Measurements from ENCODE around the gene ADAMTS15. TPM values are rescaled to one million over a fixed set of nuclear protein-coding genes. Genes with fewer than 3 reads are reported as not detected.

ADAMTS15 gene
- total RNA-seq, 1 experiment from 2014 or later = 0.83 TPM

GRCh38 chr11:130418756-130419155 lies 29.7 kb upstream of the ADAMTS15 start:
- BruUV-seq (replicated peaks) = no TSS peak
- DNase-seq = no peak
- intact Hi-C loops (cut with micrococcal nuclease; ENCODE audit: unreplicated experiment) = loop anchor here (5.0 kb wide), 1 partner anchor 206 kb away; no protein-coding TSS in a partner anchor
- TF ChIP-seq CTCF (IDR thresholded peaks at IDR 0.05; ENCODE audit: unreplicated experiment) = no peak
- H3K36me3 Mint-ChIP-seq (ENCODE audit: insufficient read depth, unreplicated experiment) = no peaks in the 10 kb centered on the region
- no peak overlapping the region for H3K27ac Mint-ChIP-seq (ENCODE audit: unreplicated experiment)
- H3K9me3 Mint-ChIP-seq (ENCODE audit: low read depth, unreplicated experiment) = no peaks in the 10 kb centered on the region
- CTCF ChIA-PET = no interaction called here
- H3K27me3 Mint-ChIP-seq (ENCODE audit: unreplicated experiment) = peaks cover 53% of the 10 kb centered on the region
- H3K4me3 Mint-ChIP-seq (ENCODE audit: low read depth, unreplicated experiment) = no peak overlapping the region
- H3K4me1 Mint-ChIP-seq (ENCODE audit: low read depth, unreplicated experiment) = no peaks in the 10 kb centered on the region

GRCh38 chr11:130420478-130421198 lies 27.8 kb upstream of the ADAMTS15 start:
- Mint-ChIP-seq H3K27ac (ENCODE audit: unreplicated experiment) (no peak overlapping the region), H3K4me1 (ENCODE audit: low read depth, unreplicated experiment) (no peaks in the 10 kb centered on the region), H3K36me3 (ENCODE audit: insufficient read depth, unreplicated experiment) (no peaks in the 10 kb centered on the region), H3K4me3 (ENCODE audit: low read depth, unreplicated experiment) (no peak overlapping the region), H3K9me3 (ENCODE audit: low read depth, unreplicated experiment) (no peaks in the 10 kb centered on the region), H3K27me3 (ENCODE audit: unreplicated experiment) (peaks cover 54% of the 10 kb centered on the region)
- intact Hi-C loops (cut with micrococcal nuclease; ENCODE audit: unreplicated experiment) = no loop called here
- DNase-seq = no peak
- BruUV-seq (replicated peaks) = no TSS peak
- CTCF ChIA-PET = no interaction called here
- TF ChIP-seq CTCF (IDR thresholded peaks at IDR 0.05; ENCODE audit: unreplicated experiment) = no peak

- CTCF ChIA-PET = no interaction called here
- Mint-ChIP-seq H3K4me1 (ENCODE audit: low read depth, unreplicated experiment) (no peaks in the 10 kb centered on the region), H3K27ac (ENCODE audit: unreplicated experiment) (no peak overlapping the region), H3K27me3 (ENCODE audit: unreplicated experiment) (peaks cover 53% of the 10 kb centered on the region), H3K9me3 (ENCODE audit: low read depth, unreplicated experiment) (no peaks in the 10 kb centered on the region), H3K36me3 (ENCODE audit: insufficient read depth, unreplicated experiment) (no peaks in the 10 kb centered on the region), H3K4me3 (ENCODE audit: low read depth, unreplicated experiment) (no peak overlapping the region)
- DNase-seq = no peak
- intact Hi-C loops (cut with micrococcal nuclease; ENCODE audit: unreplicated experiment) = no loop called here
- no TSS peak for BruUV-seq (replicated peaks)
- TF ChIP-seq CTCF (IDR thresholded peaks at IDR 0.05; ENCODE audit: unreplicated experiment) = no peak
Observed at GRCh38 chr11:130421199-130421585, 27.3 kb upstream of the ADAMTS15 start.

GRCh38 chr11:130421697-130422096 lies 26.7 kb upstream of the ADAMTS15 start:
- BruUV-seq (replicated peaks) = no TSS peak
- no peak overlapping the region for H3K27ac Mint-ChIP-seq (ENCODE audit: unreplicated experiment)
- H3K36me3 Mint-ChIP-seq (ENCODE audit: insufficient read depth, unreplicated experiment) = no peaks in the 10 kb centered on the region
- H3K9me3 Mint-ChIP-seq (ENCODE audit: low read depth, unreplicated experiment) = no peaks in the 10 kb centered on the region
- no peak overlapping the region for H3K4me3 Mint-ChIP-seq (ENCODE audit: low read depth, unreplicated experiment)
- no peaks in the 10 kb centered on the region for H3K4me1 Mint-ChIP-seq (ENCODE audit: low read depth, unreplicated experiment)
- intact Hi-C loops (cut with micrococcal nuclease; ENCODE audit: unreplicated experiment) = no loop called here
- no peak for DNase-seq
- CTCF ChIA-PET = no interaction called here
- H3K27me3 Mint-ChIP-seq (ENCODE audit: unreplicated experiment) = peaks cover 53% of the 10 kb centered on the region
- TF ChIP-seq CTCF (IDR thresholded peaks at IDR 0.05; ENCODE audit: unreplicated experiment) = no peak

Measured in Calu3 (cell line).